CD4-positive, alpha-beta T cell treated with Interleukin-1 beta for 1 hour (primary cell): ENCODE measurements around the gene PDE3B.

Experiments
- DNase-seq, 2 donors: peaks; one replicate each; pipeline ENCODE4 v3.0.0-alpha.2; 2020 to 2022

Gene PDE3B

GRCh38 chr11:14892036-14892556, 248.5 kb downstream of the PDE3B start, which contains the start of gene CYP2R1:
TSS of gene CYP2R1 (minus strand) at chr11:14892231. CDS start at chr11:14892205, 26 bp downstream.
- peak; percentile 95 to 96 for DNase-seq

GRCh38 chr11:14892577-14892976, 249.0 kb downstream of the PDE3B start:
- no peak for DNase-seq

GRCh38 chr11:14894657-14895598, 251.3 kb downstream of the PDE3B start:
- DNase-seq = peak in 1 of 2 donors; percentile 46

- no peak for DNase-seq
These were observed 254.8 kb downstream of the PDE3B start for GRCh38 chr11:14898355-14898754.

- DNase-seq = no peak
These were observed 255.3 kb downstream of the PDE3B start for GRCh38 chr11:14898906-14899305.

GRCh38 chr11:14902650-14903350, 259.2 kb downstream of the PDE3B start:
- no peak for DNase-seq

- DNase-seq = peak; percentile 76 to 83
These were observed 261.1 kb downstream of the PDE3B start for GRCh38 chr11:14904745-14905103.

- peak; percentile 82 to 83 for DNase-seq
These were observed 261.8 kb downstream of the PDE3B start for GRCh38 chr11:14905104-14906033.

- no peak for DNase-seq
These were observed 263.0 kb downstream of the PDE3B start for GRCh38 chr11:14906578-14906977.

GRCh38 chr11:14906993-14907392, 263.4 kb downstream of the PDE3B start:
- no peak for DNase-seq

- DNase-seq = peak; percentile 82 to 87
These were observed 264.0 kb downstream of the PDE3B start for GRCh38 chr11:14907411-14908213.

GRCh38 chr11:14908214-14908880, 264.7 kb downstream of the PDE3B start:
- peak; percentile 25 to 59 for DNase-seq

GRCh38 chr11:14914536-14914935, 270.9 kb downstream of the PDE3B start:
- DNase-seq = no peak

GRCh38 chr11:14916403-14916802, 272.8 kb downstream of the PDE3B start:
- DNase-seq = no peak
